Neural crest cell (in vitro differentiated cells): ENCODE measurements around the gene COL9A2. TPM values are rescaled to one million over a fixed set of nuclear protein-coding genes. Genes with fewer than 3 reads are reported as not detected.
A peak's percentile ranks its signal among the peaks of the same experiment; 100 is the strongest.
"Not testable (repeated sequence)": the region's sequence is repeated elsewhere in the genome, so short reads cannot be mapped to it uniquely, and the experiment has no call there.

Experiments used
- DNase-seq: peaks from one replicate; pipeline ENCODE4 v3.0.0; 2021; ENCODE audit warnings: low read depth, mixed read lengths, low spot score
- H3K27ac Mint-ChIP-seq: one replicate; pipeline ENCODE4 v1.8.0; 2021; ENCODE audit warnings: mild to moderate bottlenecking, mixed read lengths; ENCODE audit not compliant: unreplicated experiment
- H3K27me3 Mint-ChIP-seq: 2 replicates; pipeline ENCODE4 v1.8.0; 2021; ENCODE audit warnings: low read depth, mild to moderate bottlenecking, mixed read lengths
- H3K36me3 Mint-ChIP-seq: 2 replicates; pipeline ENCODE4 v1.8.0; 2021; ENCODE audit warnings: low read depth, mild to moderate bottlenecking, mixed read lengths
- H3K4me1 Mint-ChIP-seq: 2 replicates; pipeline ENCODE4 v1.8.0; 2021; ENCODE audit warnings: mixed read lengths
- H3K4me3 Mint-ChIP-seq: one replicate; pipeline ENCODE4 v1.8.0; 2021; ENCODE audit warnings: mild to moderate bottlenecking, mixed read lengths
- H3K9me3 Mint-ChIP-seq: 2 replicates; pipeline ENCODE4 v1.8.0; 2021; ENCODE audit warnings: mixed read lengths
- total RNA-seq: library from RNA; stranded (reverse); gene quantifications from 2 replicates; pipeline ENCODE4 v1.2.1, GENCODE V29; 2021
- TF ChIP-seq, protein P1 (sequence below): fragments of 200-600 bp; sonication (generic); conservative IDR thresholded peaks from 2 replicates; pipeline ENCODE4 v1.5.0; 2021; ENCODE audit warnings: antibody characterized with exemption, mild to moderate bottlenecking

COL9A2 gene
- total RNA-seq, 1 donor from 2014 or later: 9.0 TPM

DNA sequence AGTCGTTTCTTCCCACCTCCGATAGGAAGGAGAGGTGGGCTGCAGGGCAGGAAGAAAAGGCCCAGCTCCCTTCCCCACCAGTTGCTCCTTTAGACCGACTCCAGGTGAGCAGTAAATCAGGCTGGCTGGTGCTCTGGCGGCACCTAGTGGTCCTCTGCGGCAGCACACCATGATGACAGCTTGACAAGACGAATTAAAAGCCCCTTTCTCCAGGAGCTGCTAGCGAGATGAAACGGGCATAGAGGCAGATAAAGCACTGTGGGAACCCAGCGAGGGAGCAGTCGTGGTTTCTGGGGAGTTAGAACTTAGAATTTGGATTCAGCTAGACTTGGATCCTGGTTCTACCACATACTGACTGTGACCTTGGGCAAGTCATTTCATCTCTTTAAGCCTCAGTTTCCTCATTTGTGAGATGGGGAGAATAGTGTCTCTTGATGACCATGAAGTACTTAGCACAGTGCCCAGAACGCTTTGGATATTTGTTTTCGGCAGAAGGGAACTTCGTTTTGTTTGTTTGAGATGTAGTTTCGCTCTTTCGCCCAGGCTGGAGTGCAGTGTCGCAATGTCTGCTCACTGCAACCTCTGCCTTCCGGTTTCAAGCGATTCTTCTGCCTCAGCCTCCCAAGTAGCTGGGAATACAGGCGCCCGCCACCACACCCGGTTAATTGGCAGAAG lies 21.8 kb upstream of the COL9A2 start:
- H3K27ac Mint-ChIP-seq: no peak overlapping the region
- no peak overlapping the region for H3K4me3 Mint-ChIP-seq
- H3K27me3 Mint-ChIP-seq: peaks cover 31% of the 10 kb centered on the region
- TF ChIP-seq, protein P1, sequence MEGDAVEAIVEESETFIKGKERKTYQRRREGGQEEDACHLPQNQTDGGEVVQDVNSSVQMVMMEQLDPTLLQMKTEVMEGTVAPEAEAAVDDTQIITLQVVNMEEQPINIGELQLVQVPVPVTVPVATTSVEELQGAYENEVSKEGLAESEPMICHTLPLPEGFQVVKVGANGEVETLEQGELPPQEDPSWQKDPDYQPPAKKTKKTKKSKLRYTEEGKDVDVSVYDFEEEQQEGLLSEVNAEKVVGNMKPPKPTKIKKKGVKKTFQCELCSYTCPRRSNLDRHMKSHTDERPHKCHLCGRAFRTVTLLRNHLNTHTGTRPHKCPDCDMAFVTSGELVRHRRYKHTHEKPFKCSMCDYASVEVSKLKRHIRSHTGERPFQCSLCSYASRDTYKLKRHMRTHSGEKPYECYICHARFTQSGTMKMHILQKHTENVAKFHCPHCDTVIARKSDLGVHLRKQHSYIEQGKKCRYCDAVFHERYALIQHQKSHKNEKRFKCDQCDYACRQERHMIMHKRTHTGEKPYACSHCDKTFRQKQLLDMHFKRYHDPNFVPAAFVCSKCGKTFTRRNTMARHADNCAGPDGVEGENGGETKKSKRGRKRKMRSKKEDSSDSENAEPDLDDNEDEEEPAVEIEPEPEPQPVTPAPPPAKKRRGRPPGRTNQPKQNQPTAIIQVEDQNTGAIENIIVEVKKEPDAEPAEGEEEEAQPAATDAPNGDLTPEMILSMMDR: peak; percentile 99
- DNase-seq: peak; percentile 92
- no peaks in the 10 kb centered on the region for H3K36me3 Mint-ChIP-seq
- no peaks in the 10 kb centered on the region for H3K9me3 Mint-ChIP-seq
- H3K4me1 Mint-ChIP-seq: no peaks in the 10 kb centered on the region

DNA sequence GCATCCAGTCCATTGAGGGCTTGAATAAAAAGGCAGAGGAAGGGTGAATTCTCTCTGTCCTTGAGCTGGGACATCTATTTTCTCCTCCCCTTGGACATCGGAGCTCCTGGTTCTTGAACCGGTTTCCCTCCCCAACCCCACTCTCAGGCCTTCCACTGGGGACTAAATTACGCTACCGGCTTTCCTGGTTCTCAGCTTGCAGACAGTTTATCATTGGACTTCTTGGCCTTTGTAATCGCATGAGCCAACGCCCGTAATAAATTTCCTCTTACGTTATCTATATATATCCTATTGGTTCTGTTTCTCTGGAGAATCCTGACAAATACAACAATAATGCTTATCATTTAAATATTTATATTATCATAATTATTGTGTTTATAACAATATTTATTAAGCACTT lies 20.4 kb upstream of the COL9A2 start:
- H3K9me3 Mint-ChIP-seq: peaks cover 3% of the 10 kb centered on the region
- no peak overlapping the region for H3K4me3 Mint-ChIP-seq
- H3K36me3 Mint-ChIP-seq: peaks cover 2% of the 10 kb centered on the region
- no peak for DNase-seq
- TF ChIP-seq, protein P1: no peak
- no peak overlapping the region for H3K27ac Mint-ChIP-seq
- no peaks in the 10 kb centered on the region for H3K4me1 Mint-ChIP-seq
- peaks cover 28% of the 10 kb centered on the region for H3K27me3 Mint-ChIP-seq

DNA sequence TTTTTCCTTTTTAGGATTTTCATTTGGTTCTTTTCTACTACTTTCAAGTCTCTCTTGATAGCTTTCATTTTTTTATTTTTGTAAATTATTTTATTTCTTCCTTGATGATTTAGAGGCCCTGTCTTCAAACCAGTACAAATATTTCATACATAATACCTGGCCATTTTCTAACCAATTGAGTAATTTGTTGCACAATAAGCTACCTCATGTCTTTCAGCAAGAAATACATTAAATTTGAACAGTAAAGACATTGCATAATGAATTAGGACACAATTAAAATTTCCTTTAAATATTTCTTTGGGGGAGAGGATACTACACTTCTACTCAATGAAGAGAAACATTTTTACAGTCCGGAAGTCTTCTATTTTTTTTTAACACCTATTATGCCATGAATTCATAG lies 15.6 kb upstream of the COL9A2 start:
- Mint-ChIP-seq H3K4me3 (no peak overlapping the region), H3K9me3 (peaks cover 3% of the 10 kb centered on the region), H3K27me3 (peaks cover 9% of the 10 kb centered on the region), H3K4me1 (no peaks in the 10 kb centered on the region), H3K27ac (no peak overlapping the region), H3K36me3 (peaks cover 2% of the 10 kb centered on the region)
- TF ChIP-seq, protein P1: no peak
- DNase-seq: no peak

DNA sequence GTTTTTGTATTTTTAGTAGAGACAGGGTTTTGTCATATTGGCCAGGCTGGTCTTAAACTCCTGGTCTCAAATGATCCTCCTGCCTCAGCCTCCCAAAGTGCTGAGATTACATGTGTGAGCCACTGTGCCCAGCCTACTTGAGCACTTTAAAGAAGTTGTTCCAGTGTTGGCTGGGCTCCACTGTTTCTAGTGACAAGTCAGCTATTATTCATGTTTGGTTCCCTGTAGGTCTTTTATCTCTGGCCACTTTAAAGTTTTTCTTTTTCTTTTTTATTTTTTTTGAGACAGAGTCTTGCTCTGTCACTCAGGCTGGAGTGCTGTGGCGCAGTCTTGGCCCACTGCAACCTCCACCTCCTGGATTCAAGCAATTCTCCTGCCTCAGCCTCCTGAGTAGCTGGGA lies 14.3 kb upstream of the COL9A2 start:
- DNase-seq, H3K36me3 Mint-ChIP-seq, H3K4me3 Mint-ChIP-seq, H3K27ac Mint-ChIP-seq, H3K9me3 Mint-ChIP-seq, H3K4me1 Mint-ChIP-seq: not testable (repeated sequence)
- peaks cover 11% of the 10 kb centered on the region for H3K27me3 Mint-ChIP-seq

DNA sequence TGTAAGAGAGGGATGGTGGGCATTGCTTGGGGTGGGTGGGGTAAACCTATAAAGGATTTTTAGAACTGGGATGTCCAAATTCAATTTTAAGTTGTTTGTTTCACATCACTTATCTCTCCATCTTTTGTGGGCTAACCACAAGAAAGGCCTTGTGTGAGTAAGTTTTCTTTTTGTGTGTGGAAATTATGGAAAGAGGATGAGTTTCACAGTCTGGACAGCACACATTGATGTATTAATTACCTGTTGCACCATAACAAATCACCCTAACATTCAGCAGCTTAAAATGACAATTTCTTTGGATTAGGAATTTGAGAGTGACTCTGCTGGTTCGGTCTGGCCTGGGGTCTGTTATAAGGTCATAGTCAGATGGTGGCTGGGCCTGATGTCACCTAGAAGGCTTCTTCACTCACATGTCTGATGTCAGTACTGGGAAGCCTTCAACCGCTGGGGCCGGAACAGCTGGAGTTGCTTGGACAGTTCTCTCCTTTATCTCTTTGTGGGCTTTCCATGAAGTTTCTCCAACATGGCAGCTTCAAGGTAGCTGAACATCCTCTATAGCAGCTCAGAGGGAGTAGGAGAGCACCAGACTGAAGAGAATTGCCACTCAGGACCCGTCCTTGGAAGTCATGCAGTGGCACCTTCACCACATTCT lies 2.0 kb upstream of the COL9A2 start:
- Mint-ChIP-seq H3K4me1 (peaks cover 25% of the 10 kb centered on the region), H3K27ac (no peak overlapping the region), H3K9me3 (no peaks in the 10 kb centered on the region), H3K4me3 (peak overlapping the region; percentile 25), H3K36me3 (no peaks in the 10 kb centered on the region), H3K27me3 (peaks cover 55% of the 10 kb centered on the region)
- DNase-seq: no peak
- TF ChIP-seq, protein P1: no peak

DNA sequence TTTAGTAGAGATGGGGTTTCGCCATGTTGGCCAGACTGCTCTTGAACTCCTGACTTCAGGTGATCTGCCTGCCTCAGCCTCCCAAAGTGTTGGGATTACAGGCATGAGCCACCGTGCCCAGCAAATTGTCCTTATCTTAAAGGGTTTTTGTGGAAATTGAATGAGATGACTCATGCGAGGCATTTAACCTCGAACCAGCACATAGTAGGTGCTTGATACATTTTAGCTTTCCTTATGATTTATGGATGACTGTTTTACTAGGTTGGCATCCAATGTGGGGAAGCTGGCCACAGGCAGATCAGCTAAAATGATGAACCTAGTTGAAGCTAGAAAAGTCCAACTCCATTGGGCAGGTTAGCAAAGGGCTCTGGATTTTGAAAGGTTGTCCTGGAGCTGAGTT lies 1.4 kb upstream of the COL9A2 start:
- Mint-ChIP-seq H3K36me3 (no peaks in the 10 kb centered on the region), H3K9me3 (no peaks in the 10 kb centered on the region), H3K4me3 (no peak overlapping the region), H3K27ac (no peak overlapping the region), H3K27me3 (peaks cover 50% of the 10 kb centered on the region), H3K4me1 (peaks cover 31% of the 10 kb centered on the region)
- TF ChIP-seq, protein P1: no peak
- no peak for DNase-seq
